HEK293 (cell line): Measurements from ENCODE around the gene CSAD.

Source experiments
- CTCF ChIA-PET: fragments of 350-600 bp; formaldehyde crosslinking; extraction: SDS; loops from one replicate; lab custom pipeline; 2021; ENCODE audit warnings: antibody characterized with exemption; lab: Yijun Ruan, JAX
- POLR2A ChIA-PET: fragments of 300-600 bp; formaldehyde crosslinking; extraction: SDS; loops from one replicate; lab custom pipeline; 2020; ENCODE audit warnings: antibody characterized with exemption, inconsistent platforms; lab: Yijun Ruan, JAX
- H3K27ac ChIP-seq: fragments of 200-500 bp; sonication (Bioruptor generic); 2 replicates; pipeline ENCODE4 v1.5.1; 2014; ENCODE audit warnings: low read depth, low read length, control low read depth, inconsistent platforms; ENCODE audit errors: extremely low read depth
- H3K36me3 ChIP-seq, 2 experiments: fragments of 200-500 bp in 1 of 2; sonication (Bioruptor generic) in 1 of 2; 1 replicate in 1 of 2; 2 replicates in 1 of 2; pipeline ENCODE4 v1.5.1; 2014 to 2017; ENCODE audit warnings: inconsistent platforms in 2 of 2, low read length in 2 of 2; ENCODE audit not compliant: control insufficient read depth in 2 of 2, insufficient read depth in 1 of 2
- H3K4me1 ChIP-seq: fragments of 200-500 bp; sonication (Bioruptor generic); 2 replicates; pipeline ENCODE4 v1.5.1; 2014; ENCODE audit warnings: mild to moderate bottlenecking, low read length, inconsistent platforms; ENCODE audit not compliant: control insufficient read depth, insufficient read depth
- H3K4me3 ChIP-seq: 2 replicates; pipeline ENCODE4 v1.5.1; 2011; ENCODE audit warnings: low read depth, mild to moderate bottlenecking, control low read depth, low read length, moderate library complexity
- H3K9me3 ChIP-seq: fragments of 200-500 bp; sonication (Bioruptor generic); 2 replicates; pipeline ENCODE4 v1.5.1; 2014; ENCODE audit warnings: low read depth, low read length, inconsistent platforms; ENCODE audit not compliant: control insufficient read depth, insufficient read depth
- ELK4 ChIP-seq: IDR thresholded peaks from 2 replicates; pipeline ENCODE4 v1.6.1; 2011; ENCODE audit warnings: mild to moderate bottlenecking, low read depth, low read length, borderline replicate concordance
- HIC1 ChIP-seq: fragments of 450-650 bp; formaldehyde crosslinking; IDR thresholded peaks from 2 replicates; pipeline ENCODE4 v1.5.1; 2016; ENCODE audit warnings: missing biosample characterization, missing genetic modification characterization
- KLF8 ChIP-seq: fragments of 450-650 bp; formaldehyde crosslinking; IDR thresholded peaks from 2 replicates; pipeline ENCODE4 v1.5.1; 2016; ENCODE audit warnings: missing biosample characterization, missing genetic modification characterization
- SCRT2 ChIP-seq: fragments of 450-650 bp; formaldehyde crosslinking; IDR thresholded peaks from 2 replicates; pipeline ENCODE4 v1.5.1; 2016; ENCODE audit warnings: missing biosample characterization, missing genetic modification characterization
- SP7 ChIP-seq: fragments of 450-650 bp; formaldehyde crosslinking; IDR thresholded peaks from 2 replicates; pipeline ENCODE4 v1.5.1; 2016; ENCODE audit warnings: missing biosample characterization, missing genetic modification characterization
- TCF7L2 ChIP-seq: IDR thresholded peaks from 2 replicates; pipeline ENCODE4 v1.6.1; 2011; ENCODE audit warnings: low read depth, mild to moderate bottlenecking, inconsistent platforms, low read length, moderate library complexity, borderline replicate concordance
- ZBTB11 ChIP-seq: fragments of 450-650 bp; formaldehyde crosslinking; conservative IDR thresholded peaks from 2 replicates; pipeline ENCODE4 v1.5.1; 2016; ENCODE audit warnings: low read depth, missing biosample characterization, missing genetic modification characterization
- ZIC2 ChIP-seq: fragments of 450-650 bp; formaldehyde crosslinking; IDR thresholded peaks from 2 replicates; pipeline ENCODE4 v1.5.1; 2016; ENCODE audit warnings: missing biosample characterization, missing genetic modification characterization
- ZNF10 ChIP-seq: fragments of 450-650 bp; formaldehyde crosslinking; IDR thresholded peaks from 2 replicates; pipeline ENCODE4 v1.5.1; 2017; ENCODE audit warnings: missing biosample characterization, missing genetic modification characterization
- ZNF138 ChIP-seq: fragments of 450-650 bp; formaldehyde crosslinking; IDR thresholded peaks from 2 replicates; pipeline ENCODE4 v1.5.1; 2016; ENCODE audit warnings: missing biosample characterization, missing genetic modification characterization, borderline replicate concordance
- ZNF157 ChIP-seq: fragments of 450-650 bp; formaldehyde crosslinking; IDR thresholded peaks from 2 replicates; pipeline ENCODE4 v1.5.1; 2016; ENCODE audit warnings: missing biosample characterization, missing genetic modification characterization
- ZNF202 ChIP-seq: fragments of 450-650 bp; formaldehyde crosslinking; IDR thresholded peaks from 2 replicates; pipeline ENCODE4 v1.5.1; 2016; ENCODE audit warnings: missing biosample characterization, missing genetic modification characterization, borderline replicate concordance
- ZNF211 ChIP-seq: fragments of 450-650 bp; formaldehyde crosslinking; IDR thresholded peaks from 2 replicates; pipeline ENCODE4 v1.5.1; 2016; ENCODE audit warnings: low read depth, missing biosample characterization, missing genetic modification characterization
- ZNF274 ChIP-seq, 2 experiments: fragments of 200-500 bp in 1 of 2; fragments of 450-650 bp in 1 of 2; sonication (Bioruptor generic) in 1 of 2; formaldehyde crosslinking in 1 of 2; IDR thresholded peaks; 2 replicates each; pipeline versions ENCODE4 v1.5.1 to v1.6.1; 2014 to 2016; ENCODE audit warnings: borderline replicate concordance in 1 of 2, inconsistent platforms in 1 of 2, low read length in 1 of 2, missing biosample characterization in 1 of 2, missing genetic modification characterization in 1 of 2
- ZNF311 ChIP-seq: fragments of 450-650 bp; formaldehyde crosslinking; IDR thresholded peaks from 2 replicates; pipeline ENCODE4 v1.5.1; 2017; ENCODE audit warnings: missing biosample characterization, missing genetic modification characterization, borderline replicate concordance
- ZNF544 ChIP-seq: fragments of 450-650 bp; formaldehyde crosslinking; IDR thresholded peaks from 2 replicates; pipeline ENCODE4 v1.5.0; 2017; ENCODE audit warnings: missing biosample characterization, missing genetic modification characterization
- ZNF600 ChIP-seq: fragments of 450-650 bp; formaldehyde crosslinking; IDR thresholded peaks from 2 replicates; pipeline ENCODE4 v1.5.1; 2016; ENCODE audit warnings: missing biosample characterization, missing genetic modification characterization
- ZNF776 ChIP-seq: fragments of 450-650 bp; formaldehyde crosslinking; IDR thresholded peaks from 2 replicates; pipeline ENCODE4 v1.5.0; 2017; ENCODE audit warnings: missing biosample characterization, missing genetic modification characterization, borderline replicate concordance
- ZSCAN30 ChIP-seq: fragments of 450-650 bp; IDR thresholded peaks from 2 replicates; pipeline ENCODE4 v1.5.1; 2018; ENCODE audit warnings: missing biosample characterization, mild to moderate bottlenecking, missing genetic modification characterization, moderate library complexity

The CSAD gene

GRCh38 chr12:53133722-53134121, 47.0 kb downstream of the CSAD start:
- Histone ChIP-seq H3K27ac (no peak overlapping the region), H3K36me3 (no peaks in the 10 kb centered on the region), H3K4me3 (no peak overlapping the region), H3K4me1 (no peaks in the 10 kb centered on the region), H3K9me3 (no peaks in the 10 kb centered on the region)
- POLR2A ChIA-PET, result no interaction called here
- CTCF ChIA-PET, result interaction anchor here (1.3 to 2.6 kb wide), 2 partner anchors 26 to 65 kb away, joined by 3 to 11 read pairs; no protein-coding TSS in a partner anchor
- TF ChIP-seq ZNF138 (tag by site-specific recombination) (no peak), SP7 (tag by site-specific recombination) (no peak)

- H3K4me1 ChIP-seq, result no peaks in the 10 kb centered on the region
- no peak overlapping the region for H3K27ac ChIP-seq
- H3K4me3 ChIP-seq, result no peak overlapping the region
- ChIA-PET CTCF (no interaction called here), POLR2A (no interaction called here)
- H3K36me3 ChIP-seq, result no peaks in the 10 kb centered on the region
- H3K9me3 ChIP-seq, result no peaks in the 10 kb centered on the region
- TF ChIP-seq ZSCAN30 (tag by site-specific recombination) (no peak), ZNF157 (tag by site-specific recombination) (no peak), KLF8 (tag by site-specific recombination) (no peak), ZNF202 (tag by site-specific recombination) (no peak), ELK4 (no peak), ZNF544 (no peak), ZNF274 (IDR thresholded peaks at IDR 0.05; ENCODE audit: low read length) (no peak), ZNF274 (tag by site-specific recombination; IDR thresholded peaks at IDR 0.05; ENCODE audit: borderline replicate concordance) (no peak), SCRT2 (no peak)
Measured at GRCh38 chr12:53131844-53132243, 48.9 kb downstream of the CSAD start.

- Histone ChIP-seq H3K36me3 (no peaks in the 10 kb centered on the region), H3K4me1 (no peaks in the 10 kb centered on the region), H3K4me3 (no peak overlapping the region)
- no peak for TF ChIP-seq ZNF211 (tag by site-specific recombination)
- TF ChIP-seq ZNF600 (tag by site-specific recombination), result peak; percentile 74; the same call in 1 of the 2 replicates
- 0 out of 2 replicates have a peak, but pooled peaks have one; percentile 28 for TF ChIP-seq ZIC2 (tag by site-specific recombination)
- TF ChIP-seq, all 188 proteins: peak for 2
- ChIA-PET POLR2A (interaction anchor here (0.7 kb wide), 1 partner anchor 51 kb away, joined by 3 read pairs; the partner anchor contains the start of genes CSAD and ZNF740), CTCF (interaction anchor here (0.6 to 2.4 kb wide), 4 partner anchors 9 to 53 kb away, joined by 3 to 18 read pairs (median 3); no protein-coding TSS in a partner anchor)
- Histone ChIP-seq H3K9me3 (no peaks in the 10 kb centered on the region), H3K27ac (no peak overlapping the region)
Measured at GRCh38 chr12:53128780-53129569, 51.8 kb downstream of the CSAD start.

GRCh38 chr12:53127169-53127568, 53.6 kb downstream of the CSAD start:
- Histone ChIP-seq H3K36me3 (no peaks in the 10 kb centered on the region), H3K9me3 (no peaks in the 10 kb centered on the region), H3K4me3 (no peak overlapping the region), H3K4me1 (no peaks in the 10 kb centered on the region), H3K27ac (no peak overlapping the region)
- ChIA-PET POLR2A (interaction anchor here (0.6 to 0.7 kb wide), 2 partner anchors 133 to 424 kb away, joined by 3 to 4 read pairs; no protein-coding TSS in a partner anchor), CTCF (no interaction called here)
- no peak for TF ChIP-seq ZNF10
- no peak for TF ChIP-seq HIC1
- no peak for TF ChIP-seq SP7 (tag by site-specific recombination)
- TF ChIP-seq ZNF311 (tag by site-specific recombination), result no peak
- no peak for TF ChIP-seq ZBTB11 (tag by site-specific recombination)
- TF ChIP-seq ZNF776 (tag by site-specific recombination), result no peak
- no peak for TF ChIP-seq TCF7L2
